K562 (cell line): Measurements from ENCODE around the gene NCCRP1. TPM values are rescaled to one million over a fixed set of nuclear protein-coding genes. Genes with fewer than 3 reads are reported as not detected.
A peak's percentile ranks its signal among the peaks of the same experiment; 100 is the strongest.

ENCODE experiments used
- ATAC-seq: fragments of 200-7000 bp; cut with Tn5 transposase; 3 replicates; pipeline ENCODE4 v1.9.1; 2020; ENCODE audit warnings: moderate library complexity
- BruUV-seq: library from RNA; stranded (reverse); fragments of 400-500 nt; replicated peaks from 2 replicates; lab custom pipeline; 2021; lab: Mats Ljungman, UMichigan
- CTCF ChIA-PET: fragments of 300-600 bp; formaldehyde crosslinking; extraction: SDS; loops from one replicate; lab custom pipeline; 2021; ENCODE audit warnings: low intra/inter-chr PET ratio; lab: Yijun Ruan, JAX
- POLR2A ChIA-PET: fragments of 300-600, 350-650 bp; sonication (Branson Sonifier 250); formaldehyde crosslinking; extraction: SDS; loops from one replicate; lab custom pipeline; 2021; ENCODE audit warnings: antibody characterized with exemption, inconsistent platforms; lab: Yijun Ruan, JAX
- DNase-seq, 4 experiments: peaks; one replicate each; pipeline versions ENCODE4 v3.0.0 to v3.0.0-alpha.2; 2011 to 2018; ENCODE audit warnings: low spot score in 3 of 4, mixed read lengths in 3 of 4; ENCODE audit errors: extremely low read depth in 1 of 4
- FAIRE-seq: peaks from 2 replicates; lab custom pipeline; 2011; peaks lifted over from hg19 to GRCh38; lab: Jason Lieb, UNC
- H2AFZ ChIP-seq: 2 replicates; pipeline ENCODE4 v1.6.0; 2011; ENCODE audit warnings: low read depth, low read length, control low read depth, inconsistent platforms
- H3K27ac ChIP-seq: fragments of 200-600 bp; 3 replicates; pipeline ENCODE4 v1.8.0; 2011; ENCODE audit warnings: low read depth, mild to moderate bottlenecking, control low read depth, inconsistent platforms, low read length, moderate library complexity, mixed read lengths; ENCODE audit errors: extremely low read depth
- H3K27me3 ChIP-seq, 2 experiments: fragments of 300-600 bp in 1 of 2; 2 replicates in 1 of 2; 3 replicates in 1 of 2; pipeline versions ENCODE4 v1.6.0 to v1.8.0; 2011; ENCODE audit warnings: inconsistent platforms in 2 of 2, low read length in 2 of 2, mild to moderate bottlenecking in 1 of 2, mixed read lengths in 1 of 2, moderate library complexity in 1 of 2; ENCODE audit not compliant: control insufficient read depth in 2 of 2, insufficient read depth in 2 of 2
- H3K36me3 ChIP-seq: fragments of 300-600 bp; 3 replicates; pipeline ENCODE4 v1.8.0; 2011; ENCODE audit warnings: mild to moderate bottlenecking, low read length, inconsistent platforms; ENCODE audit not compliant: control insufficient read depth, insufficient read depth
- H3K4me1 ChIP-seq, 2 experiments: fragments of 200-600 bp in 1 of 2; replicated peaks in 1 of 2; 2 replicates in 1 of 2; 3 replicates in 1 of 2; pipeline versions ENCODE4 v1.5.1 to v1.8.0; 2011; ENCODE audit warnings: inconsistent platforms in 2 of 2, low read length in 2 of 2, mild to moderate bottlenecking in 1 of 2, mixed read lengths in 1 of 2, moderate library complexity in 1 of 2; ENCODE audit not compliant: control insufficient read depth in 2 of 2, insufficient read depth in 2 of 2
- H3K4me2 ChIP-seq: 2 replicates; pipeline ENCODE4 v1.6.1; 2011; ENCODE audit warnings: low read length, control low read depth, inconsistent platforms, mixed read lengths; ENCODE audit not compliant: insufficient read depth
- H3K4me3 ChIP-seq: fragments of 200-600 bp; sonication (generic), shearing (Covaris generic); 2 replicates; pipeline ENCODE4 v1.5.1; 2016; ENCODE audit warnings: control low read depth, inconsistent platforms
- H3K79me2 ChIP-seq: fragments of 200-600 bp; 3 replicates; pipeline ENCODE4 v1.8.0; 2011; ENCODE audit warnings: low read length, inconsistent platforms; ENCODE audit not compliant: control insufficient read depth, insufficient read depth
- H3K9ac ChIP-seq, 2 experiments: 2 replicates each; pipeline versions ENCODE4 v1.6.0 to v1.6.1; 2011; ENCODE audit warnings: low read depth in 2 of 2, low read length in 2 of 2, control low read depth in 1 of 2, inconsistent platforms in 1 of 2, mild to moderate bottlenecking in 1 of 2, mixed read lengths in 1 of 2; ENCODE audit not compliant: insufficient read depth in 1 of 2
- H3K9me1 ChIP-seq: one replicate; pipeline ENCODE4 v1.6.0; 2011; ENCODE audit warnings: inconsistent platforms, mild to moderate bottlenecking, low read length, moderate library complexity; ENCODE audit not compliant: control insufficient read depth, insufficient read depth
- H3K9me3 ChIP-seq: replicated peaks from 2 replicates; pipeline ENCODE4 v1.5.1; 2011; ENCODE audit warnings: low read depth, low read length, inconsistent platforms; ENCODE audit not compliant: control insufficient read depth, insufficient read depth
- H4K20me1 ChIP-seq: replicated peaks from 2 replicates; pipeline ENCODE4 v1.6.1; 2011; ENCODE audit warnings: low read length, inconsistent platforms, mixed read lengths; ENCODE audit not compliant: control insufficient read depth, insufficient read depth
- CSDE1 ChIP-seq, 2 experiments: fragments of 450-650 bp; IDR thresholded peaks; 2 replicates each; pipeline ENCODE4 v1.6.1; 2016; ENCODE audit warnings: mild to moderate bottlenecking in 1 of 2
- FUS ChIP-seq: fragments of 200-400 bp; formaldehyde crosslinking; optimal IDR thresholded peaks from 2 replicates; pipeline ENCODE3; 2017; ENCODE audit warnings: low read depth, low read length
- MAFK ChIP-seq: IDR thresholded peaks from 2 replicates; pipeline ENCODE4 v1.6.1; 2011; ENCODE audit warnings: low read length, improper control_type of control experiment
- NCOA1 ChIP-seq: fragments of 450-650 bp; IDR thresholded peaks from 2 replicates; pipeline ENCODE4 v1.6.1; 2016; ENCODE audit warnings: low read depth
- NELFE ChIP-seq: IDR thresholded peaks from 2 replicates; pipeline ENCODE4 v1.6.1; 2011; ENCODE audit warnings: mild to moderate bottlenecking; ENCODE audit not compliant: insufficient read depth, insufficient read length
- ZNF12 ChIP-seq: sonication (generic); formaldehyde crosslinking; IDR thresholded peaks from 2 replicates; pipeline ENCODE4 v1.4.0; 2020; ENCODE audit warnings: mild to moderate bottlenecking, missing genetic modification reagents
- ZNF668 ChIP-seq: fragments of 250-450 bp; sonication (Bioruptor Pico); IDR thresholded peaks from 2 replicates; pipeline ENCODE4 v1.8.0; 2022; ENCODE audit warnings: mild to moderate bottlenecking, inconsistent platforms
- WGBS: fragments of 100-300 bp; shearing (Covaris generic); methylation state at CpG from one replicate; pipeline ENCODE4 v1.1.6; 2016; ENCODE audit warnings: low coverage, mixed read lengths; ENCODE audit not compliant: insufficient coverage; ENCODE audit errors: missing lambda C conversion rate; 5-methylcytosine and 5-hydroxymethylcytosine counted together
- in situ Hi-C: fragments of 300-500 bp; cut with MboI; formaldehyde crosslinking; loops from 4 replicates; pipeline ENCODE4 v1.15.0; 2018; ENCODE audit warnings: inconsistent platforms, mixed read lengths
- intact Hi-C: fragments of 100-400 bp; cut with micrococcal nuclease; formaldehyde crosslinking; loops from 2 replicates; pipeline ENCODE4 v1.14.2; 2022
- polyA plus RNA-seq, 8 experiments: library from polyadenylated mRNA; depleted of rRNA in 4 of 8; stranded (reverse) in 5 of 8; unstranded in 3 of 8; fragments of >200 nt; fragmentation: Nextera tagmentation in 2 of 8; fragmentation: Illumina TruSeq in 1 of 8; extraction: Ambion mirVana in 2 of 8; extraction: Trizol in 1 of 8; gene quantifications; 2 replicates each; pipeline versions ENCODE4 v1.2.1 to v1.2.3, GENCODE V29; 2011 to 2014; ENCODE audit warnings: inconsistent platforms in 1 of 8, missing spikeins in 1 of 8
- total RNA-seq, 7 experiments: library from RNA; depleted of rRNA in 6 of 7; stranded (reverse); fragments of >200 nt in 6 of 7; fragmentation: Illumina TruSeq in 2 of 7; extraction: Trizol in 2 of 7; gene quantifications; 2 replicates each; pipeline versions ENCODE4 v1.2.1 to v1.2.3, GENCODE V29; 2011 to 2021; ENCODE audit warnings: low replicate concordance in 1 of 7
- TF ChIP-seq, protein P1 (sequence below): sonication (generic); formaldehyde crosslinking; IDR thresholded peaks from 2 replicates; pipeline ENCODE4 v1.8.0; 2022; ENCODE audit warnings: missing genetic modification reagents, mild to moderate bottlenecking, borderline replicate concordance
- TF ChIP-seq, protein P2 (sequence below), 2 experiments: fragments of 450-650 bp in 1 of 2; sonication (generic) in 1 of 2; formaldehyde crosslinking in 1 of 2; IDR thresholded peaks in 1 of 2; conservative IDR thresholded peaks in 1 of 2; 2 replicates each; pipeline versions ENCODE4 v1.6.1 to v1.8.1; 2016 to 2023; ENCODE audit warnings: mild to moderate bottlenecking in 2 of 2, moderate library complexity in 2 of 2, inconsistent platforms in 1 of 2, missing genetic modification reagents in 1 of 2
- TF ChIP-seq, protein P3 (sequence below): fragments of 450-650 bp; IDR thresholded peaks from 2 replicates; pipeline ENCODE4 v1.6.1; 2017; ENCODE audit warnings: mild to moderate bottlenecking, moderate library complexity
- TF ChIP-seq, protein P4 (sequence below): sonication (generic); formaldehyde crosslinking; IDR thresholded peaks from 2 replicates; pipeline ENCODE4 v1.8.0; 2022; ENCODE audit warnings: mild to moderate bottlenecking, missing genetic modification reagents
- TF ChIP-seq, protein P5 (sequence below): sonication (generic); formaldehyde crosslinking; IDR thresholded peaks from 2 replicates; pipeline ENCODE4 v1.9.0; 2022; ENCODE audit warnings: mild to moderate bottlenecking, missing genetic modification reagents
- TF ChIP-seq, protein P6 (sequence below): sonication (generic); formaldehyde crosslinking; IDR thresholded peaks from 2 replicates; pipeline ENCODE4 v1.8.0; 2022; ENCODE audit warnings: mild to moderate bottlenecking, missing genetic modification reagents, borderline replicate concordance

NCCRP1 gene
- total and polyA plus RNA-seq, 9 of the 15 experiments (the other 6 are each of a cell fraction or from before 2014, with no cell fraction given): 0.05 TPM; not detected in 8

DNA sequence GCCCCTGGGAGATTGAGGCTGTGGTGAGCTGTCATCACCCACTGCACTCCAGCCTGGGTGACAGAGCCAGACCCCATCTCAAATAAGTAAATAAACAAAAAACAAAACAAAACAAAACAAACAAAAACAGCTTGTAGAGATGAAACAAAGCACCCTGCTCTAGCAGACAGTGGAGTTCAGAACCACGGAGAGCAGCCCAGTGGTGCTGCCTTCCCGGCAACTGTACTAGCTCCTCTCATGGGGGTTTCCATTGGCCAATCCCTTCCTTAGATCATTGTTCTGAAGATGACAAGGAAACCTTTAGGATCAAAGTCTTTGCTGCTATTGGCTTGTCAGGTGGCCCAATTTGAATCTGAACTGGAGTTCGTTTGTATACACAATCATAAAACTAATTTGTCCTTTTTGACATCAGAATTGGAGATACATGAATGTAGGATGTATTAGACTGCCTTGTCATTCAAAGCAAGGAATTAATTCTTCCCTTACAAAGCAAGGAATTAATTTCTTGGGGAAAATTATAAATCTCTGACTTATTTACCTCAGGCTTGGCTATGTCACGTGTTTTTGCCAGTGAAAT is 27.0 kb downstream of the NCCRP1 start:
- no peaks in the 10 kb centered on the region for H3K79me2 ChIP-seq
- peaks cover 2 to 27% of the 10 kb centered on the region in 2 experiments; a peak in 4 of 5 replicates for H3K27me3 ChIP-seq
- intact Hi-C loops: no loop called here
- in situ Hi-C loops: no loop called here
- FAIRE-seq: no peak
- no peaks in the 10 kb centered on the region for H4K20me1 ChIP-seq
- 5% methylated on average over 4 of the region's 4 CpGs for WGBS
- no peaks in the 10 kb centered on the region for H3K9me3 ChIP-seq
- H3K4me3 ChIP-seq: no peak overlapping the region
- ChIA-PET CTCF (interaction anchor here (0.6 kb wide), 1 partner anchor 105 kb away, joined by 4 read pairs; no protein-coding TSS in a partner anchor), POLR2A (interaction anchor here (0.9 kb wide), 1 partner anchor 106 kb away, joined by 3 read pairs; no protein-coding TSS in a partner anchor)
- H3K4me1 ChIP-seq: no peaks in the 10 kb centered on the region; a peak in 1 of 5 replicates
- H3K27ac ChIP-seq: no peak overlapping the region
- no peak overlapping the region for H3K9ac ChIP-seq
- DNase-seq: peak; percentile 38 to 66 (median 55)
- no peak overlapping the region for H2AFZ ChIP-seq
- no TSS peak for BruUV-seq
- no peak overlapping the region for H3K4me2 ChIP-seq
- ATAC-seq: peak; percentile 77
- no peaks in the 10 kb centered on the region for H3K9me1 ChIP-seq
- no peaks in the 10 kb centered on the region for H3K36me3 ChIP-seq
- no peak for TF ChIP-seq FUS
- TF ChIP-seq, protein P1, sequence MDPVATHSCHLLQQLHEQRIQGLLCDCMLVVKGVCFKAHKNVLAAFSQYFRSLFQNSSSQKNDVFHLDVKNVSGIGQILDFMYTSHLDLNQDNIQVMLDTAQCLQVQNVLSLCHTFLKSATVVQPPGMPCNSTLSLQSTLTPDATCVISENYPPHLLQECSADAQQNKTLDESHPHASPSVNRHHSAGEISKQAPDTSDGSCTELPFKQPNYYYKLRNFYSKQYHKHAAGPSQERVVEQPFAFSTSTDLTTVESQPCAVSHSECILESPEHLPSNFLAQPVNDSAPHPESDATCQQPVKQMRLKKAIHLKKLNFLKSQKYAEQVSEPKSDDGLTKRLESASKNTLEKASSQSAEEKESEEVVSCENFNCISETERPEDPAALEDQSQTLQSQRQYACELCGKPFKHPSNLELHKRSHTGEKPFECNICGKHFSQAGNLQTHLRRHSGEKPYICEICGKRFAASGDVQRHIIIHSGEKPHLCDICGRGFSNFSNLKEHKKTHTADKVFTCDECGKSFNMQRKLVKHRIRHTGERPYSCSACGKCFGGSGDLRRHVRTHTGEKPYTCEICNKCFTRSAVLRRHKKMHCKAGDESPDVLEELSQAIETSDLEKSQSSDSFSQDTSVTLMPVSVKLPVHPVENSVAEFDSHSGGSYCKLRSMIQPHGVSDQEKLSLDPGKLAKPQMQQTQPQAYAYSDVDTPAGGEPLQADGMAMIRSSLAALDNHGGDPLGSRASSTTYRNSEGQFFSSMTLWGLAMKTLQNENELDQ (CRISPR knock-in tag): no peak
- TF ChIP-seq, protein P2, sequence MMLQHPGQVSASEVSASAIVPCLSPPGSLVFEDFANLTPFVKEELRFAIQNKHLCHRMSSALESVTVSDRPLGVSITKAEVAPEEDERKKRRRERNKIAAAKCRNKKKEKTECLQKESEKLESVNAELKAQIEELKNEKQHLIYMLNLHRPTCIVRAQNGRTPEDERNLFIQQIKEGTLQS (IDR thresholded peaks at IDR 0.05): no peak
- TF ChIP-seq, protein P2 (CRISPR knock-in tag; conservative IDR thresholded peaks at IDR 0.05): no peak
- TF ChIP-seq, protein P3, sequence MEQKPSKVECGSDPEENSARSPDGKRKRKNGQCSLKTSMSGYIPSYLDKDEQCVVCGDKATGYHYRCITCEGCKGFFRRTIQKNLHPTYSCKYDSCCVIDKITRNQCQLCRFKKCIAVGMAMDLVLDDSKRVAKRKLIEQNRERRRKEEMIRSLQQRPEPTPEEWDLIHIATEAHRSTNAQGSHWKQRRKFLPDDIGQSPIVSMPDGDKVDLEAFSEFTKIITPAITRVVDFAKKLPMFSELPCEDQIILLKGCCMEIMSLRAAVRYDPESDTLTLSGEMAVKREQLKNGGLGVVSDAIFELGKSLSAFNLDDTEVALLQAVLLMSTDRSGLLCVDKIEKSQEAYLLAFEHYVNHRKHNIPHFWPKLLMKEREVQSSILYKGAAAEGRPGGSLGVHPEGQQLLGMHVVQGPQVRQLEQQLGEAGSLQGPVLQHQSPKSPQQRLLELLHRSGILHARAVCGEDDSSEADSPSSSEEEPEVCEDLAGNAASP: no peak
- TF ChIP-seq, protein P4, sequence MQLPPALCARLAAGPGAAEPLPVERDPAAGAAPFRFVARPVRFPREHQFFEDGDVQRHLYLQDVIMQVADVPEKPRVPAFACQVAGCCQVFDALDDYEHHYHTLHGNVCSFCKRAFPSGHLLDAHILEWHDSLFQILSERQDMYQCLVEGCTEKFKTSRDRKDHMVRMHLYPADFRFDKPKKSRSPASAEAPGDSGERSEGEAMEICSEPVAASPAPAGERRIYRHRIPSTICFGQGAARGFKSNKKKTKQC (CRISPR knock-in tag): 0 out of 2 replicates have a peak, but pooled peaks have one; percentile 55
- TF ChIP-seq, protein P5, sequence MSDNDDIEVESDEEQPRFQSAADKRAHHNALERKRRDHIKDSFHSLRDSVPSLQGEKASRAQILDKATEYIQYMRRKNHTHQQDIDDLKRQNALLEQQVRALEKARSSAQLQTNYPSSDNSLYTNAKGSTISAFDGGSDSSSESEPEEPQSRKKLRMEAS (CRISPR knock-in tag): no peak
- TF ChIP-seq ZNF668 (CRISPR knock-in tag): no peak
- TF ChIP-seq, protein P6, sequence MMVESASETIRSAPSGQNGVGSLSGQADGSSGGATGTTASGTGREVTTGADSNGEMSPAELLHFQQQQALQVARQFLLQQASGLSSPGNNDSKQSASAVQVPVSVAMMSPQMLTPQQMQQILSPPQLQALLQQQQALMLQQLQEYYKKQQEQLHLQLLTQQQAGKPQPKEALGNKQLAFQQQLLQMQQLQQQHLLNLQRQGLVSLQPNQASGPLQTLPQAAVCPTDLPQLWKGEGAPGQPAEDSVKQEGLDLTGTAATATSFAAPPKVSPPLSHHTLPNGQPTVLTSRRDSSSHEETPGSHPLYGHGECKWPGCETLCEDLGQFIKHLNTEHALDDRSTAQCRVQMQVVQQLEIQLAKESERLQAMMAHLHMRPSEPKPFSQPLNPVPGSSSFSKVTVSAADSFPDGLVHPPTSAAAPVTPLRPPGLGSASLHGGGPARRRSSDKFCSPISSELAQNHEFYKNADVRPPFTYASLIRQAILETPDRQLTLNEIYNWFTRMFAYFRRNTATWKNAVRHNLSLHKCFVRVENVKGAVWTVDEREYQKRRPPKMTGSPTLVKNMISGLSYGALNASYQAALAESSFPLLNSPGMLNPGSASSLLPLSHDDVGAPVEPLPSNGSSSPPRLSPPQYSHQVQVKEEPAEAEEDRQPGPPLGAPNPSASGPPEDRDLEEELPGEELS (CRISPR knock-in tag): no peak
- TF ChIP-seq CSDE1 (IDR thresholded peaks at IDR 0.05): no peak
- TF ChIP-seq ZNF12 (CRISPR knock-in tag): no peak
- no peak for TF ChIP-seq NCOA1
- no peak for TF ChIP-seq NELFE
- no peak for TF ChIP-seq MAFK
